ENCODE data around the gene BTN3A1. TPM values are rescaled to one million over a fixed set of nuclear protein-coding genes. Genes with fewer than 3 reads are reported as not detected.

The BTN3A1 gene
- total RNA-seq, 1 donor from 2014 or later = 61.7 TPM

DNA sequence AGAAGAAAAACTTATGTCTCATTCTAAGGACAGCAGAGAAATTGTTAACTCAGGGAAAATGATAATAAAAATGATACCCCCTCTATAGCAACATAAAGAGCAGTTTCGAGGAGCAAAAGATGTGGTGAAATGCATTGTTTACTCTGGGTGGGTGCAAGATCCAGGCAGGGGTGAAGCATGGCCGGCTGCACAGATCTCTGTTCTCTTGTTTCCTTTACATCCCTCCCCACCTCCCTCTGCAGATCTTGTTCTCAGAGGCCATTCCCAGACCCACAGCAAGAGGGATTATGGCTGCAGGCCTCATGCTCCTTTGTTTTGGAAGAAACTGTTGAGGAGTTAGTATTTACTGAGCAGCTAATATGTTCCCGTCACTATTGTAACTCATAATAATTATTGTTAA, 1.8 kb downstream of the BTN3A1 start:
- Mint-ChIP-seq H3K36me3 (ENCODE audit: low read depth) (peaks cover 43% of the 10 kb centered on the region), H3K9me3 (no peaks in the 10 kb centered on the region), H3K4me1 (peaks cover 72% of the 10 kb centered on the region), H3K27ac (peak overlapping the region; percentile 50), H3K4me3 (peak overlapping the region; percentile 63), H3K27me3 (no peaks in the 10 kb centered on the region)
- ChIA-PET CTCF (no interaction called here), POLR2A (no interaction called here)
- intact Hi-C loops (cut with micrococcal nuclease) = loop anchor here (2.0 to 5.0 kb wide), 3 partner anchors 38 to 118 kb away; partner anchors contain the start of genes BTN3A2 and BTN3A3
- ATAC-seq (ENCODE audit: low read depth) (no peak), DNase-seq (no peak)
- TF ChIP-seq, protein P1, sequence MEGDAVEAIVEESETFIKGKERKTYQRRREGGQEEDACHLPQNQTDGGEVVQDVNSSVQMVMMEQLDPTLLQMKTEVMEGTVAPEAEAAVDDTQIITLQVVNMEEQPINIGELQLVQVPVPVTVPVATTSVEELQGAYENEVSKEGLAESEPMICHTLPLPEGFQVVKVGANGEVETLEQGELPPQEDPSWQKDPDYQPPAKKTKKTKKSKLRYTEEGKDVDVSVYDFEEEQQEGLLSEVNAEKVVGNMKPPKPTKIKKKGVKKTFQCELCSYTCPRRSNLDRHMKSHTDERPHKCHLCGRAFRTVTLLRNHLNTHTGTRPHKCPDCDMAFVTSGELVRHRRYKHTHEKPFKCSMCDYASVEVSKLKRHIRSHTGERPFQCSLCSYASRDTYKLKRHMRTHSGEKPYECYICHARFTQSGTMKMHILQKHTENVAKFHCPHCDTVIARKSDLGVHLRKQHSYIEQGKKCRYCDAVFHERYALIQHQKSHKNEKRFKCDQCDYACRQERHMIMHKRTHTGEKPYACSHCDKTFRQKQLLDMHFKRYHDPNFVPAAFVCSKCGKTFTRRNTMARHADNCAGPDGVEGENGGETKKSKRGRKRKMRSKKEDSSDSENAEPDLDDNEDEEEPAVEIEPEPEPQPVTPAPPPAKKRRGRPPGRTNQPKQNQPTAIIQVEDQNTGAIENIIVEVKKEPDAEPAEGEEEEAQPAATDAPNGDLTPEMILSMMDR (IDR thresholded peaks at IDR 0.05) = no peak

DNA sequence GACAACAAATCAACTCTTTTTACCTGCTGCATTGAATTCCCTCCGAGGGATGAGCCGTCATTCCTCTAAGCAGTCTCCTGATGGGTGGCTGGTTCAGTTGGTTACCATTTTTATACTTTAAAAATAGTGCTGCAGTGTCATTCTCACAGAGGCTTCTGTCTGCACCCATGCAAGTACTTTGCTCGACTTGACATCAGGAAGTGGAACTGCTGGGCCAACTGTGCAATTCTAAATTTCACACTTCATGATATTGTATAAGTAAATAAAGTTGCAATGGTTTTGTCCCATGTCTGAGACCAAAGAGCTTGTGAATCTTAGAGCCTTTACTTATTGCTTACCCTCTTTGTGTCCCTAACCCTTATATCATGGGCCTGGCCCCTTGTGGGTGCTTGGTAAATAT, 2.5 kb downstream of the BTN3A1 start:
- intact Hi-C loops (cut with micrococcal nuclease) = loop anchor here (5.0 kb wide), 2 partner anchors 38 to 118 kb away; partner anchors contain the start of gene BTN3A3
- ATAC-seq (ENCODE audit: low read depth) (no peak), DNase-seq (no peak)
- POLR2A ChIA-PET = interaction anchor here (0.8 kb wide), 1 partner anchor 70 kb away, joined by 4 read pairs; no protein-coding TSS in a partner anchor
- no peaks in the 10 kb centered on the region for H3K27me3 Mint-ChIP-seq
- peak overlapping the region; percentile 63 for H3K4me3 Mint-ChIP-seq
- peak overlapping the region; percentile 50 for H3K27ac Mint-ChIP-seq
- H3K36me3 Mint-ChIP-seq (ENCODE audit: low read depth) = peaks cover 49% of the 10 kb centered on the region
- peaks cover 72% of the 10 kb centered on the region for H3K4me1 Mint-ChIP-seq
- CTCF ChIA-PET = no interaction called here
- H3K9me3 Mint-ChIP-seq = no peaks in the 10 kb centered on the region
- TF ChIP-seq, protein P1 (IDR thresholded peaks at IDR 0.05) = no peak

DNA sequence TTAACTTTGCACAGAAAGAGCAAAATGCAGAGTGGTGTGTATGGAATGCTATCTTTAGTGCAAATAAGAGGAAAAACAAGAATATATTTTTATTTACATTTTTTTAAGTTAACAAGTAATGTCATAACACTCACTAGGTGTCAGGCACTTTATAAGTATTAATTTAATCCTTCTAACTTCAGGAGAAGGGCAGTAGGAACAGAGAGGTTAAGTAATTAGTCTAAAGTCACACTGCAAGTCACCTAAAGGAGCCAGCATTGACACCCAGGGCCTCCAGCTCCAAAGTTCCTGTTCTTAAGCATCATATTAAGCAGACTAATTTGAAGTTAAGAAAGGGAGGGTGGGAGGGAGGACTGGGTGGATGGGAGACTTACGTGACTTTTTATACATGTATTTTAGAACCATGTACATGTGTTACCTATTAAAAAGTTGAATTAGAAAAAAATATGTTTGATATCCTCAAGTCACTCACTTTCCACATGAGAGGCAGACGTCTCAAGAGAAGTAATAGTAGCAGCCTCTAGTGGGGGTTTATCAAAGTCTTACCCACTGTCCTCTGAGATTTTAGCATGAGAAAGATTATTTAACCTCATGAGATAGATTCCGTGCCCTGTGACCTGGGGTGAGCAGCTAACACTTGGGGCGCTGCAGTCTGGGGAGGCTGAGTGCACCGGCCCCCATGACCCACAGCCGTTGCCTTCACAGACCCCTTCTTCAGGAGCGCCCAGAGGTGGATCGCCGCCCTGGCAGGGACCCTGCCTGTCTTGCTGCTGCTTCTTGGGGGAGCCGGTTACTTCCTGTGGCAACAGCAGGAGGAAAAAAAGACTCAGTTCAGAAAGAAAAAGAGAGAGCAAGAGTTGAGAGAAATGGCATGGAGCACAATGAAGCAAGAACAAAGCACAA, 7.0 kb downstream of the BTN3A1 start:
- intact Hi-C loops (cut with micrococcal nuclease) = no loop called here
- H3K4me3 Mint-ChIP-seq = no peak overlapping the region
- TF ChIP-seq, protein P1 (IDR thresholded peaks at IDR 0.05) = no peak
- ChIA-PET CTCF (no interaction called here), POLR2A (interaction anchor here (0.6 kb wide), 1 partner anchor 236 kb away, joined by 4 read pairs; no protein-coding TSS in a partner anchor)
- H3K4me1 Mint-ChIP-seq = peaks cover 45% of the 10 kb centered on the region
- H3K27me3 Mint-ChIP-seq = no peaks in the 10 kb centered on the region
- H3K27ac Mint-ChIP-seq = no peak overlapping the region
- H3K9me3 Mint-ChIP-seq = no peaks in the 10 kb centered on the region
- H3K36me3 Mint-ChIP-seq (ENCODE audit: low read depth) = peaks cover 85% of the 10 kb centered on the region
- no peak for DNase-seq
- no peak for ATAC-seq (ENCODE audit: low read depth)

DNA sequence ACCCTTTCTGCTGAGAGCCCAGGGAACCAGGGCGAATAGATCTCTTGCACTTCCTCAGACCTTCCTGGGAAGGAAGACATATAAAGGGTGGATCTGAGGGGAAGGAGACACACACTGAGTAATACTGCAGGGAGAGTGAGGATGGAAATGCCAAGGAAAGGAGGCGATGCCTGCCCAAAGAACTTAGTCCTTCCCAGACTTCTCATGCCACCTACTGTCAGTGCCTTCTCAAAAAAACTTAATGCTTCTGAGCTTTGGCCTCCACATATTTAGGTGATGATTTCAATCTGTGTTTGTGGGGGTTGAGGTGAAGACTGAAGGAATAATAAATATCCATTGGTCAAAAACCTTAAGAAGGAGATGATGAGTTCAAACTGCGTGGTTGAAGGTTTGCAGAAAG, 9.7 kb downstream of the BTN3A1 start:
- Mint-ChIP-seq H3K4me1 (peaks cover 38% of the 10 kb centered on the region), H3K9me3 (peaks cover 2% of the 10 kb centered on the region), H3K4me3 (no peak overlapping the region), H3K27me3 (no peaks in the 10 kb centered on the region), H3K27ac (no peak overlapping the region), H3K36me3 (ENCODE audit: low read depth) (peaks cover 77% of the 10 kb centered on the region)
- intact Hi-C loops (cut with micrococcal nuclease) = no loop called here
- ChIA-PET CTCF (interaction anchor here (1.8 kb wide), 1 partner anchor 9 kb away, joined by 5 read pairs; no protein-coding TSS in a partner anchor), POLR2A (no interaction called here)
- ATAC-seq (ENCODE audit: low read depth) (no peak), DNase-seq (no peak)
- TF ChIP-seq, protein P1 (IDR thresholded peaks at IDR 0.05) = no peak

DNA sequence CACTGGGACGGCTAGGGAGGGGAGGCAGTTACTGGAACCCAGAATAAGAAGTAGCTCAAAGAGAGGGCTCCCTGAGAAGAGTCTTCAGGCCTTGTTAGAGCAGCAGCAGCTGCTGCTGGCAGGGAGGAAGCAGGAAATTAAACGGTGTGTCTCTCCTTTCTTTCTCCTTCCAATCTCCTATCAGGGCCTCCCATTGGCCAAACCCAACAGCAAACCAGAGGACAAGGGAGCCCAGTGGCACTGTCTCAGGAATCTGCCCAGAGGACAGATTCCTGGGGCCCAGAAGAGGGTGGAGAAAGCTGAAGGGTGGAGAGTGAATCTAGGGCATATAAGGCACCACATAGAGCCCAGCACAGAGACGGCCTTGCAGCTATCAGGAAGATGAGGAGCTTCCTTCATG, 10.2 kb downstream of the BTN3A1 start:
- TF ChIP-seq, protein P1 (IDR thresholded peaks at IDR 0.05) = no peak
- no peak overlapping the region for H3K27ac Mint-ChIP-seq
- peaks cover 33% of the 10 kb centered on the region for H3K4me1 Mint-ChIP-seq
- no peak for ATAC-seq (ENCODE audit: low read depth)
- peaks cover 75% of the 10 kb centered on the region for H3K36me3 Mint-ChIP-seq (ENCODE audit: low read depth)
- ChIA-PET CTCF (interaction anchor here (1.8 kb wide), 1 partner anchor 8 kb away, joined by 5 read pairs; no protein-coding TSS in a partner anchor), POLR2A (no interaction called here)
- H3K4me3 Mint-ChIP-seq = no peak overlapping the region
- peaks cover 2% of the 10 kb centered on the region for H3K9me3 Mint-ChIP-seq
- no peak for DNase-seq
- intact Hi-C loops (cut with micrococcal nuclease) = no loop called here
- no peaks in the 10 kb centered on the region for H3K27me3 Mint-ChIP-seq
